H1 (cell line): ENCODE results near the gene PDGFB. TPM values are rescaled to one million over a fixed set of nuclear protein-coding genes. Genes with fewer than 3 reads are reported as not detected.

Source experiments
- CHD7 ChIP-seq: fragments of 300-600 bp; sonication (generic); IDR thresholded peaks from 2 replicates; pipeline ENCODE4 v1.7.1; 2012; ENCODE audit warnings: low read length, moderate library complexity, mild to moderate bottlenecking, inconsistent platforms; ENCODE audit not compliant: insufficient replicate concordance
- RNF2 ChIP-seq: fragments of 200-900, 300-1000 bp; sonication (generic); IDR thresholded peaks from 2 replicates; pipeline ENCODE4 v1.7.1; 2016; ENCODE audit warnings: borderline replicate concordance, low read depth, mild to moderate bottlenecking, antibody characterized with exemption, low read length; ENCODE audit not compliant: poor library complexity, severe bottlenecking; ENCODE audit errors: missing control alignments
- SP1 ChIP-seq: IDR thresholded peaks from 2 replicates; pipeline ENCODE4 v1.6.1; 2011; ENCODE audit warnings: low read depth, low read length
- TAF1 ChIP-seq: IDR thresholded peaks from 2 replicates; pipeline ENCODE4 v1.6.1; 2011; ENCODE audit warnings: mild to moderate bottlenecking, low read depth, low read length
- polyA plus RNA-seq, 7 experiments: library from polyadenylated mRNA; depleted of rRNA in 3 of 7; stranded (reverse) in 5 of 7; unstranded in 2 of 7; fragments of >200 nt in 5 of 7; fragments of 200-250 nt in 2 of 7; gene quantifications; 1 replicate in 5 of 7; 2 replicates in 1 of 7; 4 replicates in 1 of 7; pipeline versions ENCODE4 v1.2.1 to v1.2.3, GENCODE V29; 2011 to 2013; ENCODE audit warnings: missing spikeins in 2 of 7, mixed read lengths in 2 of 7
- total RNA-seq: library from RNA; stranded (reverse); fragmentation: NEBNext Ultra II Directional; extraction: Animal tissue kit (Norgen Biotek cat#: 25700); gene quantifications from 2 replicates; pipeline ENCODE4 v1.2.1, GENCODE V29; 2021

PDGFB gene
- total and polyA plus RNA-seq, 2 of the 8 experiments (the other 6 are each of a cell fraction or from before 2014, with no cell fraction given), result 3.9 to 8.5 TPM

- TF ChIP-seq CHD7, result no peak
- TF ChIP-seq RNF2, result no peak
- no peak for TF ChIP-seq TAF1
- no peak for TF ChIP-seq SP1
Observed at GRCh38 chr22:39238561-39238960, 6.2 kb downstream of the PDGFB start (continued).
